GM10248 (cell line): ENCODE results near the gene SPAG9.

Experiments
- CTCF ChIA-PET: fragments of 300-600 bp; sonication (Branson Sonifier 250); formaldehyde crosslinking; extraction: SDS; loops from one replicate; lab custom pipeline; 2021; ENCODE audit warnings: antibody characterized with exemption; lab: Yijun Ruan, JAX
- POLR2A ChIA-PET: fragments of 350-650 bp; sonication (Branson Sonifier 250); formaldehyde crosslinking; extraction: SDS; loops from one replicate; lab custom pipeline; 2020; ENCODE audit warnings: antibody characterized with exemption; lab: Yijun Ruan, JAX
- DNase-seq: peaks from one replicate; pipeline ENCODE4 v3.0.0; 2012; ENCODE audit errors: extremely low spot score
- TF ChIP-seq, protein P1 (sequence below): IDR thresholded peaks from 2 replicates; pipeline ENCODE4 v1.5.1; 2012; ENCODE audit warnings: mild to moderate bottlenecking, low read depth; ENCODE audit errors: extremely low read depth, missing control alignments, control extremely low read depth

The SPAG9 gene

DNA sequence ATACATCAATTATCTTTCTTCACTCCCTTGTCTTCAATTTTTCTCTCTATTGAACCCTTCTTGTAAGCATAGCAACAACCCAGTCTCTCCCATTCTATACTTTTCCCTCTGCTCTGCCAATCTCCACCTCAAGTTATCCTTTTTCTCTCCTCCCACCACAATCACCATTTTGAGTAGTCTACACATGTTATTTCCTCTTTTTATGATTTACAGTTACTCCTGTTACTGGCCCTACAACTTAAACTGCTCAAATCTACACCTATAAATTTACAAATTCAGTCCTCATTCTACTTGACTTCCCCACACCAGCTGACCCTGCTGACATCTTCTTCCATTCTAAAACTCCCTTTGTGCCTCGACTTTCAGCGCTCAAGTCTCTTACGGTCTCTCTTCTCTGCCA, 84.6 kb downstream of the SPAG9 start:
- TF ChIP-seq, protein P1, sequence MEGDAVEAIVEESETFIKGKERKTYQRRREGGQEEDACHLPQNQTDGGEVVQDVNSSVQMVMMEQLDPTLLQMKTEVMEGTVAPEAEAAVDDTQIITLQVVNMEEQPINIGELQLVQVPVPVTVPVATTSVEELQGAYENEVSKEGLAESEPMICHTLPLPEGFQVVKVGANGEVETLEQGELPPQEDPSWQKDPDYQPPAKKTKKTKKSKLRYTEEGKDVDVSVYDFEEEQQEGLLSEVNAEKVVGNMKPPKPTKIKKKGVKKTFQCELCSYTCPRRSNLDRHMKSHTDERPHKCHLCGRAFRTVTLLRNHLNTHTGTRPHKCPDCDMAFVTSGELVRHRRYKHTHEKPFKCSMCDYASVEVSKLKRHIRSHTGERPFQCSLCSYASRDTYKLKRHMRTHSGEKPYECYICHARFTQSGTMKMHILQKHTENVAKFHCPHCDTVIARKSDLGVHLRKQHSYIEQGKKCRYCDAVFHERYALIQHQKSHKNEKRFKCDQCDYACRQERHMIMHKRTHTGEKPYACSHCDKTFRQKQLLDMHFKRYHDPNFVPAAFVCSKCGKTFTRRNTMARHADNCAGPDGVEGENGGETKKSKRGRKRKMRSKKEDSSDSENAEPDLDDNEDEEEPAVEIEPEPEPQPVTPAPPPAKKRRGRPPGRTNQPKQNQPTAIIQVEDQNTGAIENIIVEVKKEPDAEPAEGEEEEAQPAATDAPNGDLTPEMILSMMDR, result no peak
- CTCF ChIA-PET, result interaction anchor here (2.6 kb wide), 1 partner anchor 8 kb away, joined by 16 read pairs; no protein-coding TSS in a partner anchor
- POLR2A ChIA-PET, result no interaction called here

DNA sequence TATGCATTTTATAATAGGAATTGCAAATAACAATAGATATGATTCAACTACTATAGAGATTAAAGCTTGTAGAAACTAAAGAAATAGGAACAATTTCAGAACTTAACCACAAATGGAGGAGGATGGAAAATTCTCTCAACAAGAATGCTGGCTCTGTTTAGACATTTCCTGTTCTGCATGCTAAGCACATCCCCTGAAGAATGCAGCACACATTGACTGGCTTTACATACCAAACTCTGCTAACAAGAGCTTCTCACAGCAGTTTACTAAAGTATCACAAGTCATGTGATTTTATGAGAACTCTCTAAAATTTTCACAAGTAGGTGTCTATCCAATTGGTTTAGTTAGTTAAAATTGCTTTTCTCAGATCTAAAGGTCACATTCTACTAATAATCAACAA, 85.2 kb downstream of the SPAG9 start:
- POLR2A ChIA-PET, result no interaction called here
- DNase-seq, result no peak
- CTCF ChIA-PET, result interaction anchor here (2.6 kb wide), 1 partner anchor 9 kb away, joined by 16 read pairs; no protein-coding TSS in a partner anchor
- TF ChIP-seq, protein P1, result no peak

More for the DNA sequence above, 84.6 kb downstream of the SPAG9 start:
- no peak for DNase-seq

DNA sequence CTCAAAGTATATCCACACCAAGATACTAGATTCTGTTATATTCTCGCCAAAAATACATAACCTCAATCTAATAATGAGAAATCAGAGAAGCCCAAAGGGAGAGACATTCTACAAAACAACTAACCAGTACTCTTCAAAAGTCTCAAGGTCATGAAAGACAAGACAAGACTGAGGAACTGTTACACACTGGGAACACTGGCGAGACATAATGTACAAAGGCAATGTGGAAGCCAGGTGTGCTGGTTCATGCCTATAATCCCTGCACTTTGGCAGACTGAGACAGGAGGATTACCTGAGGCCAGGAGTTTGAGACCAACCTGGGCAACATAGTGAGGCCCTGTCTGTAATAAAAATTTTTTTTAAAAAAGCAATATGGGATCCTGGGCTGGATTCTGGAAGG, 85.9 kb downstream of the SPAG9 start:
- CTCF ChIA-PET, result interaction anchor here (2.6 kb wide), 1 partner anchor 9 kb away, joined by 16 read pairs; no protein-coding TSS in a partner anchor
- TF ChIP-seq, protein P1, result no peak
- DNase-seq, result no peak
- POLR2A ChIA-PET, result no interaction called here

DNA sequence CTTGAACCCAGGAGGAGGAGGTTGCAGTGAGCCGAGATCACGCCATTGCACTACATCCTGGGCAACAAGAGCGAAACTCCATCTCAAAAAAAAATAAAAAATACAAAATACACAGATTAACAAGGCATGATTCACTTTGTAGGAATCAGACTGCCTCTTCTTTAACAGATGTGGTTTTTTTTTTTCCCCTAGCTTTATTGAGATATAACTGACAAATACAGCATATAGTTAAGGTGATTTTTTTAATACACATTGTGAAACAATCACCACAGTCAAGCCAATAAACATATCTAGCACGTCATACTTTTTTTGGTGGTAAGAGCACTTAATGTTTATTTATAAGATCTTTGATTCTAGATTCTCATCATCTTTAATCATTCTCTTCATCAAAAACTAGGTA, 87.8 kb downstream of the SPAG9 start:
- TF ChIP-seq, protein P1, result no peak
- POLR2A ChIA-PET, result interaction anchor here (0.7 kb wide), 1 partner anchor 17 kb away, joined by 5 read pairs; no protein-coding TSS in a partner anchor
- CTCF ChIA-PET, result interaction anchor here (1.9 to 3.1 kb wide), 2 partner anchors 24 to 33 kb away, joined by 8 read pairs; no protein-coding TSS in a partner anchor
- DNase-seq, result no peak

DNA sequence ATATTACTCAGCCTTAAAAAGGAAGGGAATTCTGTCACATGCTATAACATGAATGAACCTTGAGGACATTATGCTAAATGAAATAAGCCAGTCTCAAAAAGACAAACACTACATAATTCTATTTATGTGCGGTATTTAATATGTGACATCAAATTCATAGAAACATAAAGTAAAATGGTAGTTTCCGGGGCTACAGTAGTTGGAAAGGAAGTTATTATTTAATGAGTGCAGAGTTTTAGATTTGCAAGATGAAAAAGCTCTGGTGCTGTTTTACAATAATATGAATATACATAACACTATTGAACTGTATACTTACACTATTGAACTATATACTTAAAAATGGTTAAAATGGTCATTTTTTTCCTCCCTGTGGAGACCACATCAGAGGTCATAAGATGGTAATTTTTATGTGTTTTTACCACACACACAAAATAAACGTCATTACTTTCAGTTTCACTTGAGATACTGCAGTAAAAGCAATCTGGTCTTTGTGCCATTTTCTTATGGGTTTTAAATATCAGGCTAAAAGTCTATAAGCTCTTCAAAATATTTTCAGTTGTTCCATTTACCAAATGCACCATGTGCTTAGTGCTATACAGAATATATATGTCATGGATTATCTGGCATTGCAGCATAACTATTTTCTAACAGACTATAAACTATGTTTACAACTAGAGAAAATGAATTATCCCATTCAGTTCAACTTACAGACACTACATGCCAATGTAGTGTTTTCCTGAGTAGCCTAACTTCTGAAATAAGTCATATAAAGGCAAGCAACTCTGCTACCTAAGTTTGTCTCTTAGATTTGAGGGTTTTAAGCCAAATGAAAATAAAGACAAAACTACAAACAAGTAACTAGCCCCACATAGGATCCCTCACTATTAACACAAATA, 90.9 kb downstream of the SPAG9 start:
- TF ChIP-seq, protein P1, result no peak
- DNase-seq, result peak; percentile 28
- ChIA-PET CTCF (interaction anchor here (1.0 to 2.3 kb wide), 5 partner anchors 11 to 23 kb away, joined by 3 to 12 read pairs (median 4); no protein-coding TSS in a partner anchor), POLR2A (no interaction called here)

DNA sequence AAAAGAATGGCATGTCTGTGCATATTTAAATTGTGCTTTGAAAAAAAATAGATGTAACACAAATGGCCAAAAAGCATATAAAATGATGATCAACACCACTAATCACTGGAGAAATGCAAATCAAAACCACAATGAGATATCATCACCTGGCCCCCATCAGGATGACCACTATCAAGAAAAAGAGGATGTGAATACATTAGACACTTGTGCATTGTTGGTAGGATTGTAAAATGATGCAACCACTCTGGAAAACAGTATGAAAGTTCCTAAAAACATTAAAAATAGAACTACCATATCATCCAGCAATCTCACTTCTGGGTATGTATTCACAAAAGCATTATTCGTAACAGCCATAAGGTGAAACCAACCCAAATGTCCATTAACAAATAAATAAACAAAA, 91.5 kb downstream of the SPAG9 start:
- TF ChIP-seq, protein P1, result no peak
- ChIA-PET POLR2A (no interaction called here), CTCF (no interaction called here)
- DNase-seq, result no peak
